Measurements from ENCODE around the gene TMEM106C.

DNA sequence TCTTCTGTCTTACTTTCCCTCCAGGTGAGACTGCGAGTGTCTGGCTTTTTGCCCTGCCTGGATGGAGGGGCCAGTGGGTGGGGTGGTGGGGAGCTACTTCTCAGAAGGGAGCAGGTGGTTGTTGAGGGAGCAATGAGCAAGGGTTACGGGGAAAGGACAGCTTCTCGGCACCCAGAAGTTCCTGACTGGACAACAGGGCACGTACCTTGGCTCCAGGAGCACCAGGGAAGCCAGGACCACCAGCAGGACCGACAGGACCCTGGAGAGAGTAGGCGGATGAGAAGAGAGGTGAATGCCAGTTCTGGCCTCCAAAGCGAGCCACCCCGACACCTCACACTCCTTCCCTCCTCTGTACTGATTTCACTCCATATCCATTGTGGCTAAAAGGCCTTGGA is 25.6 kb downstream of the TMEM106C start:
- no peak for TF ChIP-seq SP1 (IDR thresholded peaks at IDR 0.05; ENCODE audit: low read depth, low read length)
- TF ChIP-seq BHLHE40 (IDR thresholded peaks at IDR 0.05; ENCODE audit: borderline replicate concordance in 1 of 2, low read depth in 2 of 2, low read length in 1 of 2) = no peak
- TF ChIP-seq NR2F1 (conservative IDR thresholded peaks at IDR 0.05) = no peak
- TF ChIP-seq POLR2AphosphoS5 (IDR thresholded peaks at IDR 0.05; ENCODE audit: low read length) = no peak
- TF ChIP-seq EZH2 (IDR thresholded peaks at IDR 0.05; ENCODE audit: borderline replicate concordance, control insufficient read depth, low read depth, low read length) = no peak
- no peak for TF ChIP-seq BCL11A (IDR thresholded peaks at IDR 0.05; ENCODE audit: low read depth, low read length)
- TF ChIP-seq HDAC6 (IDR thresholded peaks at IDR 0.05; ENCODE audit: unreplicated experiment) = no peak
- no peak for TF ChIP-seq MYC (IDR thresholded peaks at IDR 0.05; ENCODE audit: insufficient read depth, insufficient read length, insufficient replicate concordance, low read length, severe bottlenecking)
- TF ChIP-seq MXI1 (IDR thresholded peaks at IDR 0.05; ENCODE audit: low read depth, low read length) = no peak

Measured in GM12878 (cell line).